K562 (cell line): ENCODE data around the gene POPDC2. TPM values are rescaled to one million over a fixed set of nuclear protein-coding genes. Genes with fewer than 3 reads are reported as not detected.

Experiments
- DMBX1 ChIP-seq: fragments of 250-450 bp; sonication (Bioruptor Pico); IDR thresholded peaks from 2 replicates; pipeline ENCODE4 v1.8.0; 2022; ENCODE audit warnings: inconsistent platforms, mild to moderate bottlenecking, moderate library complexity, borderline replicate concordance
- FOSL1 ChIP-seq: fragments of 200-800 bp; sonication (Bioruptor generic); conservative IDR thresholded peaks from 2 replicates; pipeline ENCODE4 v1.6.1; 2016; ENCODE audit warnings: missing genetic modification characterization, missing compliant biosample characterization
- GABPA ChIP-seq: fragments of 200-800 bp; sonication (Bioruptor generic); conservative IDR thresholded peaks from 2 replicates; pipeline ENCODE4 v1.6.1; 2016; ENCODE audit warnings: low read depth, missing genetic modification characterization, missing compliant biosample characterization
- NR2C2 ChIP-seq, 2 experiments: fragments of 200-800 bp in 1 of 2; sonication (Bioruptor generic) in 1 of 2; sonication (generic) in 1 of 2; formaldehyde crosslinking in 1 of 2; IDR thresholded peaks; 2 replicates each; pipeline versions ENCODE4 v1.6.1 to v1.8.0; 2016 to 2022; ENCODE audit warnings: mild to moderate bottlenecking in 1 of 2, missing compliant biosample characterization in 1 of 2, missing genetic modification characterization in 1 of 2, missing genetic modification reagents in 1 of 2
- PTRF ChIP-seq: fragments of 450-650 bp; IDR thresholded peaks from 2 replicates; pipeline ENCODE4 v1.6.1; 2016; ENCODE audit warnings: mild to moderate bottlenecking, missing genetic modification characterization, missing compliant biosample characterization
- RREB1 ChIP-seq: fragments of 250-450 bp; sonication (Bioruptor Pico); IDR thresholded peaks from 2 replicates; pipeline ENCODE4 v1.4.0; 2020
- SMAD1 ChIP-seq: fragments of 150-350 bp; IDR thresholded peaks from 2 replicates; pipeline ENCODE4 v1.6.1; 2014; ENCODE audit warnings: low read length, low read depth; ENCODE audit not compliant: partially characterized antibody
- SMAD4 ChIP-seq: fragments of 250-450 bp; sonication (Bioruptor Pico); conservative IDR thresholded peaks from 2 replicates; pipeline ENCODE4 v1.8.0; 2021; ENCODE audit warnings: inconsistent platforms, mild to moderate bottlenecking, moderate library complexity
- ZNF589 ChIP-seq: fragments of 200-800 bp; sonication (Bioruptor generic); IDR thresholded peaks from 2 replicates; pipeline ENCODE4 v1.6.1; 2016; ENCODE audit warnings: low read depth, missing genetic modification characterization, missing compliant biosample characterization
- polyA plus RNA-seq, 8 experiments: library from polyadenylated mRNA; depleted of rRNA in 4 of 8; stranded (reverse) in 5 of 8; unstranded in 3 of 8; fragments of >200 nt; fragmentation: Nextera tagmentation in 2 of 8; fragmentation: Illumina TruSeq in 1 of 8; extraction: Ambion mirVana in 2 of 8; extraction: Trizol in 1 of 8; gene quantifications; 2 replicates each; pipeline versions ENCODE4 v1.2.1 to v1.2.3, GENCODE V29; 2011 to 2014; ENCODE audit warnings: inconsistent platforms in 1 of 8, missing spikeins in 1 of 8
- total RNA-seq, 7 experiments: library from RNA; depleted of rRNA in 6 of 7; stranded (reverse); fragments of >200 nt in 6 of 7; fragmentation: Illumina TruSeq in 2 of 7; extraction: Trizol in 2 of 7; gene quantifications; 2 replicates each; pipeline versions ENCODE4 v1.2.1 to v1.2.3, GENCODE V29; 2011 to 2021; ENCODE audit warnings: low replicate concordance in 1 of 7

The POPDC2 gene
- total and polyA plus RNA-seq, 9 of the 15 experiments (the other 6 are each of a cell fraction or from before 2014, with no cell fraction given), result 0.08 to 0.32 (median 0.13) TPM; not detected in 4

GRCh38 chr3:119639494-119640350 lies 20.7 kb downstream of the POPDC2 start (continued):
- peak; percentile 53; the same call in 1 of the 2 replicates for TF ChIP-seq ZNF589 (CRISPR knock-in tag)
- TF ChIP-seq GABPA, result 0 out of 2 replicates have a peak, but pooled peaks have one; percentile 8
- no peak for TF ChIP-seq FOSL1
- TF ChIP-seq SMAD1, result no peak
- TF ChIP-seq DMBX1 (CRISPR knock-in tag), result peak; percentile 52; the same call in 1 of the 2 replicates
- no peak for TF ChIP-seq NR2C2 (CRISPR knock-in tag; IDR thresholded peaks at IDR 0.05)
- peak; percentile 6; the same call in 1 of the 2 replicates for TF ChIP-seq NR2C2 (tag; IDR thresholded peaks at IDR 0.05)
- TF ChIP-seq RREB1, result no peak
- TF ChIP-seq PTRF, result 0 out of 2 replicates have a peak, but pooled peaks have one; percentile 14
- TF ChIP-seq SMAD4, result 0 out of 2 replicates have a peak, but pooled peaks have one; percentile 7
